Urinary bladder (tissue), 4 donors: ENCODE results near the gene NLRP1. TPM values are rescaled to one million over a fixed set of nuclear protein-coding genes. Genes with fewer than 3 reads are reported as not detected.

ENCODE experiments used
- DNase-seq: peaks from one replicate; pipeline ENCODE4 v3.0.0-alpha.2; 2015; ENCODE audit errors: extremely low spot score
- H3K27ac ChIP-seq: one replicate; pipeline ENCODE4 v1.5.1; 2013; ENCODE audit warnings: low read depth, mild to moderate bottlenecking, moderate library complexity
- H3K36me3 ChIP-seq: one replicate; pipeline ENCODE4 v1.6.1; 2013; ENCODE audit warnings: mild to moderate bottlenecking, moderate library complexity; ENCODE audit not compliant: insufficient read depth
- H3K4me1 ChIP-seq: one replicate; pipeline ENCODE4 v1.6.1; 2013; ENCODE audit warnings: mild to moderate bottlenecking, moderate library complexity; ENCODE audit not compliant: insufficient read depth
- H3K4me3 ChIP-seq: one replicate; pipeline ENCODE4 v1.5.1; 2013; ENCODE audit warnings: low read depth, low read length
- WGBS: extraction: QIAGEN DNeasy Blood & Tissue Kit; methylation state at CpG from one replicate; pipeline ENCODE4 v1.1.7; 2013; 5-methylcytosine and 5-hydroxymethylcytosine counted together
- polyA plus RNA-seq: library from polyadenylated mRNA; stranded (reverse); fragments of 200-250 nt; gene quantifications from one replicate; pipeline ENCODE4 v1.2.3, GENCODE V29; 2013
- total RNA-seq: library from RNA; depleted of rRNA; stranded (reverse); fragments of >200 nt; gene quantifications from one replicate; pipeline ENCODE4 v1.2.3, GENCODE V29; 2014
- donor health status: healthy with polysubstance abuse.
- donor health status: healthy.

Gene NLRP1
- total and polyA plus RNA-seq, 2 donors, result 22.3 to 33.0 TPM

- no peak overlapping the region for H3K27ac ChIP-seq
- no peak overlapping the region for H3K4me3 ChIP-seq
- H3K36me3 ChIP-seq, result no peaks in the 10 kb centered on the region
- H3K4me1 ChIP-seq, result no peaks in the 10 kb centered on the region
- no peak for DNase-seq
- 79% methylated on average over 8 of the region's 8 CpGs for WGBS
These were observed 73.5 kb downstream of the NLRP1 start for GRCh38 chr17:5510771-5511170.

- 82% methylated on average over 8 of the region's 8 CpGs for WGBS
- DNase-seq, result no peak
- H3K36me3 ChIP-seq, result no peaks in the 10 kb centered on the region
These were observed 74.8 kb downstream of the NLRP1 start for GRCh38 chr17:5509482-5509881.

GRCh38 chr17:5508810-5509209, 75.5 kb downstream of the NLRP1 start:
- H3K4me1 ChIP-seq, result no peaks in the 10 kb centered on the region
- WGBS, result 36% methylated on average over 4 of the region's 4 CpGs
- no peak overlapping the region for H3K27ac ChIP-seq
- no peak for DNase-seq
- H3K4me3 ChIP-seq, result no peak overlapping the region
- no peaks in the 10 kb centered on the region for H3K36me3 ChIP-seq

More at GRCh38 chr17:5509482-5509881, 74.8 kb downstream of the NLRP1 start:
- Histone ChIP-seq H3K4me1 (no peaks in the 10 kb centered on the region), H3K4me3 (no peak overlapping the region), H3K27ac (no peak overlapping the region)

- Histone ChIP-seq H3K27ac (no peak overlapping the region), H3K4me1 (no peaks in the 10 kb centered on the region), H3K36me3 (no peaks in the 10 kb centered on the region), H3K4me3 (no peak overlapping the region)
- 90% methylated on average over 5 of the region's 5 CpGs for WGBS
- DNase-seq, result no peak
These were observed 78.0 kb downstream of the NLRP1 start for GRCh38 chr17:5506307-5506706.

- Histone ChIP-seq H3K27ac (no peak overlapping the region), H3K36me3 (no peaks in the 10 kb centered on the region), H3K4me1 (no peaks in the 10 kb centered on the region), H3K4me3 (no peak overlapping the region)
- no peak for DNase-seq
- 95% methylated on average over 4 of the region's 4 CpGs for WGBS
These were observed 81.8 kb downstream of the NLRP1 start for GRCh38 chr17:5502552-5502951.

- H3K36me3 ChIP-seq, result no peaks in the 10 kb centered on the region
- no peak overlapping the region for H3K27ac ChIP-seq
- no peak for DNase-seq
- H3K4me3 ChIP-seq, result no peak overlapping the region
- no peaks in the 10 kb centered on the region for H3K4me1 ChIP-seq
- 89% methylated on average over 8 of the region's 8 CpGs for WGBS
These were observed 82.6 kb downstream of the NLRP1 start for GRCh38 chr17:5501685-5502084.

GRCh38 chr17:5500589-5501391, 83.5 kb downstream of the NLRP1 start:
- H3K27ac ChIP-seq, result peak overlapping the region; percentile 12
- peak; percentile 79 for DNase-seq
- H3K36me3 ChIP-seq, result no peaks in the 10 kb centered on the region
- WGBS, result under 1% methylated on average over 67 of the region's 67 CpGs
- peak overlapping the region; percentile 48 for H3K4me3 ChIP-seq
- H3K4me1 ChIP-seq, result no peaks in the 10 kb centered on the region

GRCh38 chr17:5500247-5500588, 84.1 kb downstream of the NLRP1 start:
- no peak for DNase-seq
- H3K4me3 ChIP-seq, result peak overlapping the region; percentile 48
- no peaks in the 10 kb centered on the region for H3K4me1 ChIP-seq
- 3% methylated on average over 18 of the region's 18 CpGs for WGBS
- no peaks in the 10 kb centered on the region for H3K36me3 ChIP-seq
- no peak overlapping the region for H3K27ac ChIP-seq

GRCh38 chr17:5499476-5500231, 84.7 kb downstream of the NLRP1 start:
- no peak overlapping the region for H3K27ac ChIP-seq
- DNase-seq, result no peak
- WGBS, result 18% methylated on average over 44 of the region's 44 CpGs

GRCh38 chr17:5492970-5493369, 91.3 kb downstream of the NLRP1 start:
- no peak for DNase-seq
- peaks cover 2% of the 10 kb centered on the region for H3K36me3 ChIP-seq
- no peak overlapping the region for H3K27ac ChIP-seq
- H3K4me1 ChIP-seq, result no peaks in the 10 kb centered on the region
- WGBS, result 94% methylated on average over 2 of the region's 2 CpGs
- H3K4me3 ChIP-seq, result no peak overlapping the region

More at GRCh38 chr17:5499476-5500231, 84.7 kb downstream of the NLRP1 start:
- Histone ChIP-seq H3K36me3 (no peaks in the 10 kb centered on the region), H3K4me1 (no peaks in the 10 kb centered on the region), H3K4me3 (peak overlapping the region; percentile 48)

- DNase-seq, result no peak
- peaks cover 2% of the 10 kb centered on the region for H3K36me3 ChIP-seq
- 84% methylated on average over 8 of the region's 8 CpGs for WGBS
- H3K27ac ChIP-seq, result no peak overlapping the region
- H3K4me3 ChIP-seq, result no peak overlapping the region
- H3K4me1 ChIP-seq, result no peaks in the 10 kb centered on the region
These were observed 95.6 kb downstream of the NLRP1 start for GRCh38 chr17:5488752-5489151.

- under 1% methylated on average over 77 of the region's 77 CpGs for WGBS
- DNase-seq, result peak; percentile 99
- Histone ChIP-seq H3K4me1 (no peaks in the 10 kb centered on the region), H3K4me3 (peak within 1 kb of the TSS; percentile 88), H3K36me3 (peaks cover 5% of the 10 kb centered on the region), H3K27ac (peak within 1 kb of the TSS; percentile 85)
These were observed 97.8 kb downstream of the NLRP1 start, which contains the start of gene MIS12 for GRCh38 chr17:5486206-5487124. Gene MIS12, plus strand, starts transcription at chr17:5486566. Its CDS starts 2,297 bp downstream, at chr17:5488863.
